HG03108 (cell line): ENCODE results near the gene ACTR6.
"Not testable (repeated sequence)": the region's sequence is repeated elsewhere in the genome, so short reads cannot be mapped to it uniquely, and the experiment has no call there.

ENCODE experiments used
- ATAC-seq: cut with Tn5 transposase; IDR thresholded peaks from one replicate; pipeline ENCODE4 v1.9.1; 2021; ENCODE audit warnings: moderate library complexity; ENCODE audit not compliant: unreplicated experiment

ACTR6 gene

GRCh38 chr12:100219328-100220109, 18.9 kb downstream of the ACTR6 start:
- no peak for ATAC-seq

DNA sequence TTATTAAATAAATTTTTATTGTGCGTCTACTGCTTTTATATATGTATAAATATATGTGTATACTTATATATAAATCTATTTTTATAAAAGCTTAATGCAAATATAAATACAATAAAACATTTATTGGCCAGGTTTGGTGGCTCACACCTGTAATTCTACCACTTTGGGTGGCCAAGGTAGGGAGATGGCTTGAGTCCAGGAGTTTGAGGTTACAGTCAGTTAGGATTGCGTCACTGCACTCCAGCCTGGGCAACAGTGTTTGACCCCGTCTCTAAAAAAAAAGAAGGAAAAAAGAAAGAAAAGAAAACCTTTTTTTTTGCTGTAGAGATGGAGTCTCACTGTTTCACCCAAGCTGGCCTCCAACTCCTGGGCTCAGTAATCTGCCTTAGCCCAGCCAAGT, 20.9 kb downstream of the ACTR6 start:
- no peak for ATAC-seq

DNA sequence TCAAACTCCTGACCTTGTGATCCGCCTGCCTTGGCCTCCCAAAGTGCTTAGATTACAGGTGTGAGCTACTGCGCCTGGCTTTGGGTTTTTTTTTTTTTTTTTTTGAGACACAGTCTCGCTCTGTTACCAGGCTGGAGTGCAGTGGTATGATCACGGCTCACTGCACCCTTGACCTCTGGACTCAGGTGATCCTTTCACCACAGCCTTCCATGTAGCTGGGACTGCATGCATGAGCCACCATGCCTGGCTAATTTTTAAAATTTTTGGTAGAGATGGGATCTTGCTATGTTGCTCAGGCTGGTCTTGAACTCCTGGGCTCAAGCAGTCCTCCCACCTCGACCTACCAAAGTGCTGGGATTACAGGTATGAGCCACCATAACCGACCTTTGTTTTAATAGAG, 21.6 kb downstream of the ACTR6 start:
- not testable (repeated sequence) for ATAC-seq

DNA sequence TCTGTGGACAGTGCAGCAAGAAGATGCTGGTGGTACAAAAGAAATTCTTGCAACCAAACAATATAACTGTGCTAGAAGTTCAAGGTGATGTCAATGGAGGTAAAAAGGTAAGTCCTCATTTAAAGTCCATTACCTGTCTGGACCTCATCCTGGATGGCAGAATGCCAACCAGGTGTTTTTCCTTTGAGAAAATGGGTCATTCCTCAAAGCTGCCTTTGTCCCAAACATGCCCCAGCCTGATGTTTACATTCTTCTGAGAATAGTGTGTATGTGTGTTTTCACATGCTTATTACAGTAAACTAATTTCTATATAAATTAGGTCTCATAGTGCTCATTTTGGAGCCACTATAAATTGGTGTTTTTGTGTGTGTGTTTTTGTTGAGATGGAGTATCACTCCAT, 24.9 kb downstream of the ACTR6 start:
- ATAC-seq = no peak

- ATAC-seq = no peak
Measured at GRCh38 chr12:100229036-100229635, 28.5 kb downstream of the ACTR6 start.

GRCh38 chr12:100229876-100230275, 29.3 kb downstream of the ACTR6 start:
- no peak for ATAC-seq

DNA sequence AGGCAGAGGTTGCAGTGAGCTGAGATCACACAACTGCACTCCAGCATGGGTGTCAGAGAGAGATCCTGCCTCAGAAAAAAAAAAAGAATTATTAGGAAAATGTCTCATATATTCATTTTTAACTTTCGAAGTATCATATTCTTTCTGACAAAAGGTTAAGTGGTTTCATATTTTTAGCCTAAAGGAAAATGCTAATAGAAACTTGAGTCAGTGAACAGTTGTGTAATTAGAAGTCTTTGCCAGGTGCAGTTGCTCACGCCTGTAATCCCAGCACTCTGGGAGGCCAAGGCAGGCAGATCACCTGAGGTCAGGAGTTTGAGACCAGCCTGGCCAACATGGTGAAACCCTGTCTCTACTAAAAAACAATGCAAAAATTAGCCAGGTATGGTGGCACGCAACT, 31.3 kb downstream of the ACTR6 start:
- not testable (repeated sequence) for ATAC-seq

DNA sequence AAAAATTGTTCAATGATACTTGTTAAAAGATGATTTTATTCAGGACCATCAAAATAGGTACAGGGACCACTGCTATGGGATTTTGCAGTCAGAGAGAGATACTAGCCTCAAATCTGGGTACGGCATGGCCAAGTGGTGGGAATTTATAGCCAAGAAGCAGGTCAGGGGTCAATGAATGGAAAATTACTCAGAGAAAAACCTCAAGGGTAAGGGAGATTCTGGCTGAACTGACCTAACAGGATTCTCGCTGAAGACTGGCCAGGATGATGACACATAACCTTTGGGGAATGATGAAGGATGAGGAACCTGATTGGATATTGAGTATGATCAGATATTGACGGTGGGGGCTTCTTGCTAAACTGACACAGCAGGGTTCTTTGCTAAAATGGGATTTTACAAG, 33.6 kb downstream of the ACTR6 start:
- ATAC-seq = no peak

DNA sequence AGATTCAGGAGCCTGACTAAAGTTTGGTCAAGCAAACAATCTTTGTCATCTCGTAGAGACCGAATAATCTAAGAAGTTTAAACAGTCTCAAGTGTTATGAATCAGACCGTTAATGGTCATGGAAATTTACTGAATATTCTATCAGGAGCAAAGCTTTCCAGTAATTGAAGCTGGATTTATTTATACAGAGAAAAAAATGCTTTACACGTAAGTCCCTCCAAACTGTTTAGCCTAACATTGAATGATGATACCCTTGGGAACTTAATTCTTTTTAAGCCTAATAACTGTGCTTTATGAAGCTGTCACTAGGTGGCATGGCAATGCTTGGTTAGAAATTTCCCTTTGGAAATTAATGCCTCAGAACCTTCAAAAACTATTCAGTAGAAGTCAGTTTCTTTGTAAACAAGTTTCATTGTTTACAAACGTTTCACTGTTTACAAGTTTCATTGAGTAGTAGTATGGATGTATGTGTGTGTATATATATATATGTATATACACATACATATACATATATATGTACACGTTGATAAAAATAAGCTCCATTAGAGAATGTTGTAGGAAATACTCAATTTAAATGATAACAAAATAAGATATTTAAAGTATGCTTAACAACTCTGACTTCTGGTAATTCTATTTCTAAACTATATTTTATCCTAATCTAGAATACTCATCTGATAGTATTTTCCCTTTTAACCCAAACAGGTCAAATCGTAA, 34.1 kb downstream of the ACTR6 start:
- ATAC-seq = no peak

- no peak for ATAC-seq
Measured at GRCh38 chr12:100238801-100239200, 38.2 kb downstream of the ACTR6 start.

- ATAC-seq = no peak
Measured at GRCh38 chr12:100239589-100239988, 39.0 kb downstream of the ACTR6 start.

DNA sequence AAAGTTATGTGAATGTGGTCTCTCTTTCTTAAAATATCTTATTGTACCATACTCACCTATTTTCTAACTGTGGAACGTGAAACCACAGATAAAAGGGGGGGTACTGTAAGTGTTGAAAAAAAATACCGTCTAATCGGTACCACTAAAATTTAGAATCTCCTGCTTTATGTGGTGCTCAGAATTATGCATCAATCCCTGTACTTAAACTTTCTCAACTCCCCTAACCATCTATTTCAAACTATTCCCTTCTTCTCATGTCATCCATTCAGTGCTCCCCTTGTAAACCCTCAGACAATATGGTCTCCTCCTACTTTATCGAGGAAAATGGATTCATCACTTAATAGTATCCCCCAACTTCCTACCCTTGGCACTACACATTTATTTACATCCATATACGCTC, 42.5 kb downstream of the ACTR6 start:
- no peak for ATAC-seq

DNA sequence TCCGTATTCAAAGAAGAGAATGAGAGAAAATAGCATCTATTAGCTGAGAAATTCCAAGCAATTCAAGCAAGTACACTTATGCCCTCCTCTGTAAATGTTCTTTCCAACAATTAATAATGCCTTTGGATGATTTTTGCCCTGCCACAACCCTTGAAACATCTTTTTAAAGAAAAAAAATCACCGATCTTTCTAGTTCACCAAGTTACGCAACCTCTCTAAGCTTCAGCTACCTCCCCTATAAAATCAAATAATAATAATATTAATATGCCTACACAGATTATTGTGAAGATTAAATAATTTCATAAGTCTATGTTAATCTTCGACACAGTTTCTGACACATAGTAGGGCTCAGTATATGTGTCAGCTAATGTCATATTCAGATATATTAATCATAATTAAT, 47.1 kb downstream of the ACTR6 start:
- ATAC-seq = no peak

DNA sequence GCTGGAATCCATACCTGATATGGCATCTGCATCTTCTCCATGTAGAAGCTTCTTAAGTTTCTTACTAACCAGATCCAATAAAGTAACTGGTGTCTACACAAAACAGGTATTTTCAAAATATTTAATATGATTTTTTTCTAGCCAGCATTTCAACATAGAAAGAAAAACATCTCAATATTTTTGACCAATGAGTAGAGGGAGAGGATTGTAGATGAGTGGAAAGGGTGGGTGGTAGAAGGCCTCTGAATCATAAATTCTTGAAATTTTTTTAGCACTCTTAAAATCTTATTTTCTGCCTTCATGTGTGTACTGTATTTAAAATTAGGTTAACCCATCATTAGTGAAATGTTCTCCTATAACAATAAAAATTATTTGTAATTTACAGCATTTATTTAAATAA, 48.3 kb downstream of the ACTR6 start:
- ATAC-seq = no peak

- ATAC-seq = no peak
Measured at GRCh38 chr12:100249941-100250340, 49.3 kb downstream of the ACTR6 start.

GRCh38 chr12:100251917-100252316, 51.3 kb downstream of the ACTR6 start:
- ATAC-seq = no peak

- no peak for ATAC-seq
Measured at GRCh38 chr12:100253437-100253836, 52.8 kb downstream of the ACTR6 start.

GRCh38 chr12:100254876-100255275, 54.3 kb downstream of the ACTR6 start:
- no peak for ATAC-seq

DNA sequence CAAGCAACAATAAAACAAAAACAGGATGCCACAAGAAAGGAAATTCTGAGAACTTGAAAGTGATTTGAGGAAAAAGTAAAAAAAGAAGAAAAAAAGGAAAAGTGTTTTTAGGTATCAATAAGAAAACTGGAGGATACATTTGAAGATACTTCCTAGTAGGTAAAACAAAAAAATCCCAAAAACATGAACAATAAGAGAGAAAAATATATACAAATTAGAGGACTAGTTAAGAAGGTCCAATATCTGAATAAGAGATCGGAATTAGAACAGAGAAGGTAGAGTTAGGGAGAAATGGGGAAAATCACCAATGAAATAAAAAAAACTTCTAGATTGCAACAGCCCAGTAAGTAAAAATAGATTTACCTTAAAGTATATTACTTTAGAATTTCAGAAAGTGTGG, 57.5 kb downstream of the ACTR6 start:
- ATAC-seq = no peak

DNA sequence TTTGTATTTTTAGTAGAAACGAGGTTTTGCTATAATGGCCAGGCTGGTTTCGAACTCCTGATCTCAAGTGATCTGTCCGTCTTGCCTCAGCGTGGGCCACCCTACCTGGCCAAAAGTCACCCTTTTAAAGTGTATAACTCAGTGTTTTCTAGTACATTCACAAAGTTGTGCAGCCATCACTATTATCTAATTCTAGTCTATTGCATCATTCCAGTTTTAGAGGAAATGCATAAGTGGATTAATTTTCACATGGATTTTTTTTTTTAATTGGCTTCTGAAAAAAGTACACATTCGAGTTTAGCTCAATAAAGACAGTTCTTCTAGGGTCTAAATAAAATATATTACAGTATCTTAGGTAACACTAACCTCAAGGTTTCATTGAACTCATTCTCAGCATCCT, 62.5 kb downstream of the ACTR6 start:
- ATAC-seq = no peak

GRCh38 chr12:100265107-100265506, 64.5 kb downstream of the ACTR6 start:
- ATAC-seq = not testable (repeated sequence)
